Panc1 (cell line): Measurements from ENCODE around the gene BUB3. TPM values are rescaled to one million over a fixed set of nuclear protein-coding genes. Genes with fewer than 3 reads are reported as not detected.

ENCODE experiments used
- ATAC-seq: fragments of 200-7000 bp; cut with Tn5 transposase; 2 replicates; pipeline ENCODE4 v1.9.1; 2020; ENCODE audit warnings: mild to moderate bottlenecking, moderate library complexity
- BruUV-seq: library from RNA; stranded (reverse); fragments of 400-500 nt; replicated peaks from 2 replicates; lab custom pipeline; 2021; lab: Mats Ljungman, UMichigan
- CTCF ChIA-PET: fragments of 300-600 bp; sonication (Branson Sonifier 250); formaldehyde crosslinking; loops from one replicate; lab custom pipeline; 2022; ENCODE audit warnings: antibody characterized with exemption; lab: Charles Lee
- POLR2A ChIA-PET: fragments of 300-600 bp; sonication (Branson Sonifier 250); formaldehyde crosslinking; loops from one replicate; lab custom pipeline; 2022; ENCODE audit warnings: antibody characterized with exemption; lab: Charles Lee
- DNase-seq: peaks from one replicate; pipeline ENCODE4 v3.0.0-alpha.2; 2010; ENCODE audit warnings: low read depth, low spot score
- H3K27ac ChIP-seq: 2 replicates; pipeline ENCODE4 v1.5.1; 2011; ENCODE audit warnings: mild to moderate bottlenecking, low read length, inconsistent platforms
- H3K27me3 ChIP-seq: fragments of 200-500 bp; sonication (Bioruptor generic); 2 replicates; pipeline ENCODE4 v1.6.0; 2014; ENCODE audit warnings: low read length, inconsistent platforms; ENCODE audit not compliant: control insufficient read depth, insufficient read depth
- H3K36me3 ChIP-seq: fragments of 200-500 bp; sonication (Bioruptor generic); 2 replicates; pipeline ENCODE4 v1.5.1; 2014; ENCODE audit warnings: inconsistent platforms, mild to moderate bottlenecking, low read length, moderate library complexity; ENCODE audit not compliant: control insufficient read depth, insufficient read depth
- H3K4me1 ChIP-seq: 2 replicates; pipeline ENCODE4 v1.5.1; 2011; ENCODE audit warnings: inconsistent platforms, mild to moderate bottlenecking, low read length, moderate library complexity; ENCODE audit not compliant: control insufficient read depth, insufficient read depth
- H3K4me3 ChIP-seq, 2 experiments: 2 replicates each; pipeline ENCODE4 v1.5.1; 2011 to 2012; ENCODE audit warnings: low read depth in 2 of 2, low read length in 2 of 2, mild to moderate bottlenecking in 2 of 2, inconsistent platforms in 1 of 2, moderate library complexity in 1 of 2
- H3K9me3 ChIP-seq: fragments of 200-500 bp; sonication (Bioruptor generic); 2 replicates; pipeline ENCODE4 v1.5.1; 2014; ENCODE audit warnings: low read depth, mild to moderate bottlenecking, inconsistent platforms, low read length, moderate library complexity; ENCODE audit not compliant: control insufficient read depth, insufficient read depth
- POLR2AphosphoS5 ChIP-seq: IDR thresholded peaks from 2 replicates; pipeline ENCODE4 v1.6.1; 2012; ENCODE audit warnings: mild to moderate bottlenecking, low read depth, low read length, moderate library complexity
- SIN3A ChIP-seq: IDR thresholded peaks from 2 replicates; pipeline ENCODE4 v1.6.1; 2012; ENCODE audit warnings: low read depth, mild to moderate bottlenecking, low read length, moderate library complexity, borderline replicate concordance; ENCODE audit not compliant: insufficient read depth
- TCF7L2 ChIP-seq: IDR thresholded peaks from 2 replicates; pipeline ENCODE4 v1.6.1; 2011; ENCODE audit warnings: mild to moderate bottlenecking, low read depth, low read length, inconsistent platforms
- in situ Hi-C: cut with HindIII; loops from 2 replicates; pipeline ENCODE4 v1.10.0; 2016; ENCODE audit warnings: low sequenced_read_pairs, low pct_unique_long_range_greater_than_20kb
- intact Hi-C: fragments of 100-400 bp; cut with micrococcal nuclease; formaldehyde crosslinking; loops from one replicate; pipeline ENCODE4 v1.10.0; 2022; ENCODE audit not compliant: unreplicated experiment
- total RNA-seq: library from RNA; stranded (reverse); gene quantifications from one replicate; pipeline ENCODE4 v1.2.1, GENCODE V29; 2021; ENCODE audit not compliant: unreplicated experiment
- TF ChIP-seq, protein P1 (sequence below): fragments of 450-650 bp; IDR thresholded peaks from 2 replicates; pipeline ENCODE4 v1.5.1; 2017; ENCODE audit warnings: mild to moderate bottlenecking
- TF ChIP-seq, protein P2 (sequence below), 2 experiments: IDR thresholded peaks; 2 replicates each; pipeline ENCODE4 v1.6.1; 2011 to 2012; ENCODE audit warnings: low read depth in 2 of 2, control low read depth in 1 of 2, low read length in 1 of 2, mild to moderate bottlenecking in 1 of 2, moderate library complexity in 1 of 2; ENCODE audit not compliant: insufficient read depth in 1 of 2

The BUB3 gene
- total RNA-seq, 1 experiment from 2014 or later: 237 TPM

DNA sequence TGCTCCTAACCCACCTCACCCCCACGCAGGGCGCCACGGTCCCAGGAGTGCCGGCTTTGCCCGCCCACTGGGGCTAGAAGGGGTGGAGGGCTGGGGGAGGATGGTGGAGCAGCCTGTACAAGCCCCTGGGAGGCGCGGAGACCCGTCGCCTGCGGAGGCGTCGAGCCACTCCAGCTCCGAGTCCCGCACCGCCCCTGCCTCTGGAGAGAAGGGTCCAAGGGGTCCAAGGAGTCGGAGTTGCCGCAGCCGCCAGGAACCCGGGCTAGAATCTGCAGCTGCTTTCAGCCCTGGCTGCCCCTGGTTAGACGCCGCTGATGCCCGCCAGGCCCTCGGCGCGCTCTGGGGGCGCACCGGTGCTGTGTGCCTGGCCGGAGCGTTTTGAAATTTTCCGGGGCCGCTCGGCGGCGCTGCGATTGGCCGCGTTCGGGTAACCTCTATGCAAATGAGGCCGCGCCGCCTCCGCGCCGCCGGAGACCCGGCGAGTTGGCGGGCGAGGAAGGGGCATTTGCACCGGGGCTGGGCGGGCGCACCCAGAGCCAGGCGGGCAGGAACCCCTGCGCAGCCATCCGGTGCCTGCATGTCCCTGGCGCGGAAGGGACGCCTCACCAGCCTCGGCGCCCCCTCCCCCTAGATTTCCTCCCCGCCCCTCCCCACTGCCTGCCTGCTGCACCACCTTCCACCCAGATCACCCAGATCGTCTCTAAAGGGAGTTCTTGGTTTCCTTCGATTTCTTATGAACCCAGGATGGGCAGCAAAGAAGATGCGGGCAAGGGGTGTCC lies 6.4 kb upstream of the BUB3 start, which contains the start of gene HMX2:
Gene HMX2 (plus strand): TSS at position 502 of the 779 bp plus-strand sequence. CDS start 243 bp downstream, at position 745.
- H3K36me3 ChIP-seq: no peaks in the 10 kb centered on the region
- BruUV-seq: no TSS peak
- H3K9me3 ChIP-seq: no peaks in the 10 kb centered on the region
- H3K27me3 ChIP-seq: no peaks in the 10 kb centered on the region
- CTCF ChIA-PET: no interaction called here
- ATAC-seq (peak; percentile 72), DNase-seq (no peak)
- intact Hi-C loops: no loop called here
- POLR2A ChIA-PET: no interaction called here
- peak within 1 kb of the TSS; percentile 43 to 54 for H3K4me3 ChIP-seq
- peak within 1 kb of the TSS; percentile 79 for H3K27ac ChIP-seq
- TF ChIP-seq, protein P1, sequence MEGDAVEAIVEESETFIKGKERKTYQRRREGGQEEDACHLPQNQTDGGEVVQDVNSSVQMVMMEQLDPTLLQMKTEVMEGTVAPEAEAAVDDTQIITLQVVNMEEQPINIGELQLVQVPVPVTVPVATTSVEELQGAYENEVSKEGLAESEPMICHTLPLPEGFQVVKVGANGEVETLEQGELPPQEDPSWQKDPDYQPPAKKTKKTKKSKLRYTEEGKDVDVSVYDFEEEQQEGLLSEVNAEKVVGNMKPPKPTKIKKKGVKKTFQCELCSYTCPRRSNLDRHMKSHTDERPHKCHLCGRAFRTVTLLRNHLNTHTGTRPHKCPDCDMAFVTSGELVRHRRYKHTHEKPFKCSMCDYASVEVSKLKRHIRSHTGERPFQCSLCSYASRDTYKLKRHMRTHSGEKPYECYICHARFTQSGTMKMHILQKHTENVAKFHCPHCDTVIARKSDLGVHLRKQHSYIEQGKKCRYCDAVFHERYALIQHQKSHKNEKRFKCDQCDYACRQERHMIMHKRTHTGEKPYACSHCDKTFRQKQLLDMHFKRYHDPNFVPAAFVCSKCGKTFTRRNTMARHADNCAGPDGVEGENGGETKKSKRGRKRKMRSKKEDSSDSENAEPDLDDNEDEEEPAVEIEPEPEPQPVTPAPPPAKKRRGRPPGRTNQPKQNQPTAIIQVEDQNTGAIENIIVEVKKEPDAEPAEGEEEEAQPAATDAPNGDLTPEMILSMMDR: peak; percentile 57; the same call in 1 of the 2 replicates
- TF ChIP-seq SIN3A (no peak), TCF7L2 (no peak)
- peaks cover 33% of the 10 kb centered on the region for H3K4me1 ChIP-seq
- in situ Hi-C loops: no loop called here

DNA sequence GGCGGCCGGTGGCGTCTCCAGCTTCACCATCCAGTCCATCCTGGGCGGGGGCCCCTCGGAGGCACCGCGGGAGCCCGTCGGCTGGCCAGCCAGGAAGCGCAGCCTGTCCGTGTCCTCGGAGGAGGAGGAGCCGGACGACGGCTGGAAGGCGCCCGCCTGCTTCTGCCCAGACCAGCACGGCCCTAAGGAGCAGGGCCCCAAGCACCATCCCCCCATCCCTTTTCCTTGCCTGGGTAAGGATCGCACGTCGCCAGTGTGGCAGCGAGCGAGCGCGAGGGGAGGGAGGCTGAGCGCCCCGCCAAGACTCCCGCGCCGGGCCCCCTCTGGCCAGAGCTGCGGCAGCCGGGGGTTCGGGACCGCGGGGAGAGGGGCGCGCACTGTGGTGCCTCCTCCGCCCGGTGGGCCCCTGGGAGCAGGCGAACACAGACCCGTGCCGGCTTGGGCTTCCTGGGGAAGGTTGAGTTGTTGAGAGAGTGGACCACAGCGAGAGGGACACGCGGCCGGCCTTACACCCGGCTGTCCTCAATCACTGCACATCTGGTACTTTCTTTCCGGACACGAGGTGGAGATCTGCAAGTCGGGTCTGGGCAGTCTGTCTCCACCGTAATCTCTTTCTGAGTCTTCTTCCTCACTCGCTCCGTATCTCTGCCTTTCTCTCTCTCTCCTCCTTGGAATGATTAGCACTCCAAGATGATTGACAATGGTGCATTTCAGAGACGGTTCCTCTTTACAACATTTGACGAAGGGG lies 5.6 kb upstream of the BUB3 start:
- POLR2A ChIA-PET: no interaction called here
- CTCF ChIA-PET: no interaction called here
- Histone ChIP-seq H3K4me1 (peaks cover 36% of the 10 kb centered on the region), H3K9me3 (no peaks in the 10 kb centered on the region), H3K27me3 (no peaks in the 10 kb centered on the region), H3K27ac (peak overlapping the region; percentile 79), H3K4me3 (peak overlapping the region; percentile 43 to 54), H3K36me3 (no peaks in the 10 kb centered on the region)
- TF ChIP-seq, protein P2, sequence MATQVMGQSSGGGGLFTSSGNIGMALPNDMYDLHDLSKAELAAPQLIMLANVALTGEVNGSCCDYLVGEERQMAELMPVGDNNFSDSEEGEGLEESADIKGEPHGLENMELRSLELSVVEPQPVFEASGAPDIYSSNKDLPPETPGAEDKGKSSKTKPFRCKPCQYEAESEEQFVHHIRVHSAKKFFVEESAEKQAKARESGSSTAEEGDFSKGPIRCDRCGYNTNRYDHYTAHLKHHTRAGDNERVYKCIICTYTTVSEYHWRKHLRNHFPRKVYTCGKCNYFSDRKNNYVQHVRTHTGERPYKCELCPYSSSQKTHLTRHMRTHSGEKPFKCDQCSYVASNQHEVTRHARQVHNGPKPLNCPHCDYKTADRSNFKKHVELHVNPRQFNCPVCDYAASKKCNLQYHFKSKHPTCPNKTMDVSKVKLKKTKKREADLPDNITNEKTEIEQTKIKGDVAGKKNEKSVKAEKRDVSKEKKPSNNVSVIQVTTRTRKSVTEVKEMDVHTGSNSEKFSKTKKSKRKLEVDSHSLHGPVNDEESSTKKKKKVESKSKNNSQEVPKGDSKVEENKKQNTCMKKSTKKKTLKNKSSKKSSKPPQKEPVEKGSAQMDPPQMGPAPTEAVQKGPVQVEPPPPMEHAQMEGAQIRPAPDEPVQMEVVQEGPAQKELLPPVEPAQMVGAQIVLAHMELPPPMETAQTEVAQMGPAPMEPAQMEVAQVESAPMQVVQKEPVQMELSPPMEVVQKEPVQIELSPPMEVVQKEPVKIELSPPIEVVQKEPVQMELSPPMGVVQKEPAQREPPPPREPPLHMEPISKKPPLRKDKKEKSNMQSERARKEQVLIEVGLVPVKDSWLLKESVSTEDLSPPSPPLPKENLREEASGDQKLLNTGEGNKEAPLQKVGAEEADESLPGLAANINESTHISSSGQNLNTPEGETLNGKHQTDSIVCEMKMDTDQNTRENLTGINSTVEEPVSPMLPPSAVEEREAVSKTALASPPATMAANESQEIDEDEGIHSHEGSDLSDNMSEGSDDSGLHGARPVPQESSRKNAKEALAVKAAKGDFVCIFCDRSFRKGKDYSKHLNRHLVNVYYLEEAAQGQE (IDR thresholded peaks at IDR 0.05; ENCODE audit: insufficient read depth in 1 of 2, low read depth in 2 of 2, low read length in 1 of 2): no peak
- no peak for TF ChIP-seq POLR2AphosphoS5
- TF ChIP-seq TCF7L2: no peak
- TF ChIP-seq, protein P1: no peak
- no peak for TF ChIP-seq SIN3A
- intact Hi-C loops: no loop called here
- in situ Hi-C loops: no loop called here
- ATAC-seq: peak; percentile 73
- no peak for DNase-seq
- no TSS peak for BruUV-seq
